T-helper 17 cell (primary cell): ENCODE data around the gene PPOX. TPM values are rescaled to one million over a fixed set of nuclear protein-coding genes. Genes with fewer than 3 reads are reported as not detected.
A peak's percentile ranks its signal among the peaks of the same experiment; 100 is the strongest.

Source experiments
- ATAC-seq: fragments of 150-1000 bp; cut with Tn5 transposase; 2 replicates; pipeline ENCODE4 v1.10.0; 2021; ENCODE audit warnings: mild to moderate bottlenecking, moderate library complexity
- DNase-seq, 3 donors: peaks; one replicate each; pipeline versions ENCODE4 v3.0.0 to v3.0.0-alpha.2; 2020 to 2021
- H3K9me3 ChIP-seq: one replicate; pipeline ENCODE4 v1.7.0; 2013; ENCODE audit warnings: low read length, mild to moderate bottlenecking; ENCODE audit not compliant: control insufficient read depth, poor library complexity, severe bottlenecking
- H3K27ac Mint-ChIP-seq: one replicate; pipeline ENCODE4 v1.8.0; 2022; ENCODE audit warnings: mild to moderate bottlenecking, moderate library complexity, mixed read lengths
- H3K27me3 Mint-ChIP-seq: one replicate; pipeline ENCODE4 v1.8.0; 2022; ENCODE audit warnings: mixed read lengths
- H3K36me3 Mint-ChIP-seq: one replicate; pipeline ENCODE4 v1.8.0; 2022; ENCODE audit warnings: low read depth, mixed read lengths
- H3K4me1 Mint-ChIP-seq: one replicate; pipeline ENCODE4 v1.8.0; 2022; ENCODE audit warnings: mild to moderate bottlenecking, mixed read lengths
- H3K4me3 Mint-ChIP-seq: one replicate; pipeline ENCODE4 v1.8.0; 2022; ENCODE audit warnings: mild to moderate bottlenecking, moderate library complexity, mixed read lengths
- total RNA-seq, 4 donors: library from RNA in 2 of 4; stranded (reverse) in 2 of 4; gene quantifications; one replicate each; pipeline ENCODE4 v1.2.3 and lab custom pipeline; 2022 to 2026

The PPOX gene
- total RNA-seq, 2 donors from 2014 or later = 40.4 to 43.7 TPM

DNA sequence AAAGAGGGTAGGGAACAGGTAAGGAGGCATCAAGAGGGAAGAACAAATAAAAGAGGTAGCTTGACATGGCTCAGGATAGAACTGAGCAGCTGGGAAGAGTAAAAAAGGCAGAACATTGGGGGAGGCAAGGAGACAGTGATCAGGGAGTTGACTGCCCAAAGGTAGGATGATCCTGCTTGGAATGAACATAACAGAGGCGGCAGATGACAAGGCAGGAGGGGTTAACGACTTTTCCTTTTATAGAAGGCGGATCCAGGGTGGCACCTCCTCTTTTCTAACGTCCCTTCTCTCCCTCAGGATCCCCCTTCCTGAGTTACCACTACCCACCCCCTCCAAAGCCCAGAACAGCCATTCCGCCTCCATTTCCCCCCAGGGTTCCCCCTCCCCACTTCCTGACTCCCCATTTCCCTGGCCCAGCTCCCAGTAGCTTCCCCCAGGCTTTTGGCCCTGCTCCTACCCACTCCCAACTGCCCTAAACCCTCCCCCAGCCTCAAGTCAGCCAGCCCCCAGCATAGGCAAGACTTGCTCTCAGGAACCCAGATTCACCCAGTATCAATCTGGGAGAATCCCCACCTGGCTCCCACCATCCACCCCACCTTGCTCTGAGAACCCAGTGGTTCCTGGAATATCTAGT, 33.4 kb downstream of the PPOX start:
- no peak for DNase-seq
- peaks cover 31% of the 10 kb centered on the region for H3K4me1 Mint-ChIP-seq

DNA sequence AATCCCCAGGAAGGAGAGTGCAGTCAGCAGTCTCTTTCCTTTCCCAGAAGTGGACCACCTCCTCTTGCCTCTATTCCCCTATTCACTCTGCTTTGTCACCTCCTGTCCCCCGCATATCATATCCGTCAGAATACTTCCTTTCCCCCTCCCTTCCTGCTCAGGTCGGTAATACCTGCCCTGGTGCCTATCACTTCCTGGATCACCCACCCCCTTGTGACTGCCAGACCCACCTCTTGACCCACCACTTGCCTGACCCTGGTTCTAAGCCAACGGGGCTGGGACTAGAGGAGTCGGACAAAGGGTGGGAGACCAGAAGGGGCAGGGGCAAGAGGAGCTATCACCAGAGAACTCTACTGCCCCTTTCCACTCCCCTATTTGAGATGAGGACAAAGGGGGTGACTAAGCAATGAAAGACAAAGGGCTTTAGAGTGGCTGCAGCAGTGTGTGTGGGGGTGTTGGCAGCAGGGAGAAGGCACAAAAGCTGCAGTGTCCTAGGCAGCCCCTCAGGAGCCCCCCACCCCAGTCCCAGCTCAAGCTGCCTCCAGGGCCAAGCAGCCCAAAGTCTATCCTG, 34.3 kb downstream of the PPOX start:
- peaks cover 5% of the 10 kb centered on the region for H3K36me3 Mint-ChIP-seq

More for the DNA sequence above, 33.4 kb downstream of the PPOX start:
- Mint-ChIP-seq H3K36me3 (peaks cover 5% of the 10 kb centered on the region), H3K27ac (peak overlapping the region; percentile 97), H3K27me3 (no peaks in the 10 kb centered on the region), H3K4me3 (peak overlapping the region; percentile 25)
- no peak for ATAC-seq
- H3K9me3 ChIP-seq = no peaks in the 10 kb centered on the region

DNA sequence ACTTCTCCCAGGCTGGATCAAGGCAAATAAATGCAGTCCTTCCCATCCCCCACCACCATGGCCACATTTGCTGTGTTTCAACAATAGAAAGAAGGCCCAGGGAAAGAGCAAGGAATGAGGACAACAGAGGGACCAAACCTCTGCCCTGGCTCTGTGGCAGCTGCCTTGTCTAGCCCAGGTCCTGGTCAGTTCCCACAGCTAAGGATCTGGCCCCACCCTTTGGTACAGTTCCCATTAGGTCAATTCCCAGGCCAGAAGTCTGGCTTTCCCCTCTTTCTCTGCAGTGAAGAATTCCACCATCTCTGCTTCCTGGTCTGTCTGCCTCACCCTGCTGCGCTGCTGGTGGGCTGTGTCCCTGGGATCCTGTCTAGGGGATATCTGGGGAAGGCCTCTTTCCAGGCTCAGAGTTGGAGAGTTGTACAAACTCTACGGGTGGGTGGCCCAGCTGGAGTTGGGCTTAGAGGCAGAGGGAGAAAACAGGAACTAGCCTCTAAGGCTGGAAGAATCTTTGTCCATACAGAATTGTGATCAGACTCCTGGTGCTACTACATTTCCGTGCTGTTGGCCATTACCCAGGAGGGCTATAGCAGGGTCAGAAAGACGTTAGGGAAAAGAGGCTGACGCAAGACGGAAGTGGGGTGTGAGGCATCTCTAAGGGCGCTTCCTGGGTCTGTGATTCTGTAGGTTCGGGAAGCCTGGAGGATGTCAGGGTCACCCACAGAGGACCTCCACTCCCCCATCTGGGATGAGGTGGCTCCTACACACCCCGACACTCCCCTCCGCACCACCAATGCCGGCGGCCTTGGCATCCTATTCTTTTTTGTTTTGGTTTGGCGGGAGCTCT, 35.0 kb downstream of the PPOX start:
- DNase-seq (no peak), ATAC-seq (no peak)
- Mint-ChIP-seq H3K4me1 (peaks cover 40% of the 10 kb centered on the region), H3K27ac (peak overlapping the region; percentile 97), H3K4me3 (peak overlapping the region; percentile 92), H3K27me3 (no peaks in the 10 kb centered on the region), H3K36me3 (peaks cover 5% of the 10 kb centered on the region)
- no peaks in the 10 kb centered on the region for H3K9me3 ChIP-seq

More for the DNA sequence above, 34.3 kb downstream of the PPOX start:
- Mint-ChIP-seq H3K27me3 (no peaks in the 10 kb centered on the region), H3K27ac (peak overlapping the region; percentile 97), H3K4me1 (peaks cover 35% of the 10 kb centered on the region), H3K4me3 (peak overlapping the region; percentile 60)
- DNase-seq (no peak), ATAC-seq (no peak)
- H3K9me3 ChIP-seq = no peaks in the 10 kb centered on the region

DNA sequence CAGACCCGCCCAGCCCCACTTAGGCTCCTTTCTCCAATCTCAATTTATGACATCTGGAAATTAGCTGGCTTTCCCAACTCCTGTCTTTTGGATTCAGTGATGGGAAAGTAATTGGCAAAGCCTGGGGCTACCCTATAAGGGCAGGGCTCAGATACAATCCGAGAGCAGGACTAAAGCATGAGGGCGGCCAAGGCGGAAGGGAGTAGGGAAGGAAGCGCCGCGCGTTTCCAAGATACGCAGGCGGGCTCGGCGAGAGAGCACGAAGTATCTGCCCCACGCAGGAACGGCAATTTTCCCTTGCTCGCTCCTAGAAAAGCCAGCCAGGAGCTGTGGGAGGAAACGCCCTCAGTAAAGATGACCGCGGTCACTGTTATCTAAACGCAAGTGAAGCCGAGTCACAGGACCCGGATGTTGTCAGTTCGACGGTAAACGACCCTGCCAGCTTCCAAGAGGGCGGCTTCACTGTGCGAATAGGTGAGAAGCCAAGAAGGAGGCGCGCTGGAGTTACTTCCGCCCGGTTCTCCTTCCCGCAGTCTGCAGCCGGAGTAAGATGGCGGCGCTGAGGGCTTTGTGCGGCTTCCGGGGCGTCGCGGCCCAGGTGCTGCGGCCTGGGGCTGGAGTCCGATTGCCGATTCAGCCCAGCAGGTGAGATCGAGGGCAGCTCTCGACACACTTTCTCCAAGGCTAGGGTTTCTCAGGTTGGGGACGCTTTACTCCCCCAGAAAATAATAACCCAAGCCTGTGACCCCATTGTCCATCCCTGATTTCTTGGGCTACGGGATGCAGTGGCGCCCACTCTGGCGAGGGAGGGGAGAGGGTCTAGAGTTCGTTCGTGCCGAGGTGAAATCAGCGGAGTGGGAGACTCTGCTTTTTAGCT, 35.8 kb downstream of the PPOX start, which contains the start of gene NDUFS2:
Gene NDUFS2 (plus strand): TSS at position 532 of the 877 bp plus-strand sequence. CDS start 19 bp downstream, at position 551.
- no peaks in the 10 kb centered on the region for H3K27me3 Mint-ChIP-seq
- ATAC-seq = peak; percentile 99

DNA sequence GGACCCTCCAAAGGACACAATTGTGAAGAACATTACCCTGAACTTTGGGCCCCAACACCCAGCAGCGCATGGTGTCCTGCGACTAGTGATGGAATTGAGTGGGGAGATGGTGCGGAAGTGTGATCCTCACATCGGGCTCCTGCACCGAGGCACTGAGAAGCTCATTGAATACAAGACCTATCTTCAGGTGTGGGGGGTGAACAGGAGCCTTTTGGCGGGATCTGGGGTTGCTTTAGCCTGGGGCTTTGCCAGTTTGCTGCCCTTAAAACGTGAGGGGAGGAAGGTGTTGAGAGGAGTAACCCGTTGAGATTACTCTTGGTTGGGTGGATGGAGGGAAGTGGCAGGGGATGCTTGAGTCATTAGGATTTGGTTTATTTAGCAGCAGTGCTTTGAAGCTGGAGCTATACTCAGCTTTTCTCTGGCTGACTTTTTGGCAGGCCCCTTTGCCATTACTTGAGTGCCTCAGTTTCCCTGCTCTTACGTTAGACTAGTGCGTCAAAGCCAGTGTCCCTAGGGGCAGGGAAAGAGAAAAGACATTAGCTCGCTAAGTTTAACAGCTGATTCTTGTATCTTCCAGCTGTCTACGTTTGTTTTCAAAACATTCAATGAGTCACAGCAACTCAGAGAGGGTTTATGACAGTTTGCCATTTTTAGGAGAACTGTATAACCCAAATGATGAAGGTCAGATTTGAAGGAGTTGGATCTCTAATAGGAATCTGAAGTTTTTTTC, 40.4 kb downstream of the PPOX start:
- no peak overlapping the region for H3K4me3 Mint-ChIP-seq
- peaks cover 14% of the 10 kb centered on the region for H3K36me3 Mint-ChIP-seq
- peak overlapping the region; percentile 8 for H3K27ac Mint-ChIP-seq

More for the DNA sequence above, 35.8 kb downstream of the PPOX start, which contains the start of gene NDUFS2:
- Mint-ChIP-seq H3K4me1 (peaks cover 43% of the 10 kb centered on the region), H3K36me3 (peaks cover 5% of the 10 kb centered on the region), H3K27ac (peak within 1 kb of the TSS; percentile 97), H3K4me3 (peak within 1 kb of the TSS; percentile 92)
- H3K9me3 ChIP-seq = no peaks in the 10 kb centered on the region
- DNase-seq = peak; percentile 86 to 90 (median 87)

DNA sequence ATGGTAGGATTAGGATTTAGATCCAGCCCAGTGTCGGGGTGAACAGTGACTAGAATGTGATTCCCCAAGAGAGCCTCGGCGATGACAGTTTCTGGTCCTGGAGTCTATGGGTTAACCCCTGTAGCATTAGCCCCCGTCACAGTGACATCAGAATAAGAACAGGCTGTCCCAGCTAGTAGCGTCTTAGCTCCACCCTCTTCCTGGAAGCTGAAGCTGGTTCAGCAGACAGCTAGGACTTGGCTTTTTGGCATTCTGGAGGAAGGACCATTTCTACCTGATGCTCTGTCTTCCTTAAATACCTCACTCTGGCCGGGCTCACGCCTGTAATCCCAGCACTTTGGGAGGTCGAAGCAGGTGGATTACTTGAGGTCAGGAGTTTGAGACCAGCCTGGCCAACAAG, 40.9 kb downstream of the PPOX start:
- no peaks in the 10 kb centered on the region for H3K9me3 ChIP-seq
- peaks cover 29% of the 10 kb centered on the region for H3K4me1 Mint-ChIP-seq
- H3K27me3 Mint-ChIP-seq = no peaks in the 10 kb centered on the region
- H3K36me3 Mint-ChIP-seq = peaks cover 14% of the 10 kb centered on the region
- no peak overlapping the region for H3K27ac Mint-ChIP-seq
- ATAC-seq (no peak), DNase-seq (no peak)
- no peak overlapping the region for H3K4me3 Mint-ChIP-seq

More for the DNA sequence above, 40.4 kb downstream of the PPOX start:
- Mint-ChIP-seq H3K4me1 (peaks cover 30% of the 10 kb centered on the region), H3K27me3 (no peaks in the 10 kb centered on the region)
- H3K9me3 ChIP-seq = no peaks in the 10 kb centered on the region
- DNase-seq (no peak), ATAC-seq (no peak)

DNA sequence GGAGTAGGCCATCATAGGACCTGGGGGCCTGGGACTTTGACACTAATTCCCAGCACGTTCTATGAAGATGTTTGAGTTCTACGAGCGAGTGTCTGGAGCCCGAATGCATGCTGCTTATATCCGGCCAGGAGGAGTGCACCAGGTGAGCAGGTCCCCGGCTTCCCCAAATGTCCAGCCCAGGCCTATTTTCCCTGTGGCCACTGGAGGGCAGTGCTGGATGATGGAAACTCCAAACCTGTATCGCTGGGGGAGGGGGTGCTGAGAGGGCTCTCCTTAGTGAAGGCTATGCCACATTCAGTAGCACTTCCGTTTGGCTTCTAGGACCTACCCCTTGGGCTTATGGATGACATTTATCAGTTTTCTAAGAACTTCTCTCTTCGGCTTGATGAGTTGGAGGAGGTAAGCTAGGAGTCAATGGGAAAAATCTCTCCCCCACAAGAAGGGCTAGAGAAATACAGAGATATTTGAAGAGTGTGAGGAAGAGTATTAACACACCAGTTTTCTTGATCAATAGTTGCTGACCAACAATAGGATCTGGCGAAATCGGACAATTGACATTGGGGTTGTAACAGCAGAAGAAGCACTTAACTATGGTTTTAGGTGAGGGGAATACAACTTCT, 43.7 kb downstream of the PPOX start:
- Mint-ChIP-seq H3K36me3 (peaks cover 15% of the 10 kb centered on the region), H3K4me1 (peaks cover 24% of the 10 kb centered on the region), H3K27me3 (no peaks in the 10 kb centered on the region), H3K4me3 (no peak overlapping the region), H3K27ac (peak overlapping the region; percentile 85)
- ATAC-seq = peak; percentile 95
- no peaks in the 10 kb centered on the region for H3K9me3 ChIP-seq
- peak; percentile 37 to 51 (median 45) for DNase-seq

DNA sequence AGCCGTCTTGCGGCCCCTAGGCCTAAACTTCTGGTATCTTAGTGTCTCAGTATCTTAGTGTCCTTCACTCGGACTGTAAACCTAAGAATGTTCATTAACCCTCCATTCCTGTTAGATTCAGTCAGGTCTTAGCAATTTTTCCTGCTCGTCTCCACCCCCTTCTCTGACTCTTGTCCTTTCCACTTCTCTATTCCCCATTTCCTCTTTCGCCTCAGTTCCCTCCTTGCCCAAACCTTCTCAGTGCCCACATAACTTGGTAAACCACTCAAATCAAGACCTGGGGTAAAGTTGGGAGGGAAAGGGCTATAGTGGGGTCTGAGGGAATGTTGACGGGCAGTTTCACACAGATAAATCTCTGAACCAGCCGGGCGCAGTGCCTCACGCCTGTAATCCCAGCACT, 48.1 kb downstream of the PPOX start:
- H3K9me3 ChIP-seq = no peaks in the 10 kb centered on the region
- H3K4me3 Mint-ChIP-seq = no peak overlapping the region
- peaks cover 27% of the 10 kb centered on the region for H3K4me1 Mint-ChIP-seq
- H3K27ac Mint-ChIP-seq = peak overlapping the region; percentile 29
- no peaks in the 10 kb centered on the region for H3K27me3 Mint-ChIP-seq
- ATAC-seq (no peak), DNase-seq (no peak)
- H3K36me3 Mint-ChIP-seq = peaks cover 13% of the 10 kb centered on the region

DNA sequence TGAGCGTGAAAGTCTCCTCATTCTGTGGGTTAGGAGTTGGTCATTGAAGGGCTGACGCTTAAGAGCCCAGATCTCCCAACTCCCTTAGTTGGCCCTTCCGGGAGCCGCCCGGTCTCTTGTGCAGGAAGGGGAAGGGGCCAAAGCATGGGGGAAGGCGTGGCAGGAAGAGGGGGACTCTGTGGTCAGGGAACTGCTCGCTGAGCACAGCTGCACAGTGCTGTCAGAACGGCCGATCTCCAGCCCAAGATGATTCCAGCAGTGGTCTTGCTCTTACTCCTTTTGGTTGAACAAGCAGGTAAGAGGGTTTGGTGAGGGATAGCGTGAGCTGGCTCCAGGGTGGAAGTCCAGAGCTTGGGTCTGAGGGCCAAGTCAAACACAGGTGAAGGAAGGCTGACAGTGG, 48.9 kb downstream of the PPOX start, which contains the start of gene FCER1G:
Gene FCER1G (plus strand): TSS at position 220 of the 400 bp plus-strand sequence. CDS start 27 bp downstream, at position 247.
- Mint-ChIP-seq H3K27ac (peak within 1 kb of the TSS; percentile 29), H3K4me1 (peaks cover 20% of the 10 kb centered on the region), H3K4me3 (peak within 1 kb of the TSS; percentile 28), H3K36me3 (peaks cover 6% of the 10 kb centered on the region), H3K27me3 (no peaks in the 10 kb centered on the region)
- no peaks in the 10 kb centered on the region for H3K9me3 ChIP-seq
- DNase-seq (no peak), ATAC-seq (no peak)

DNA sequence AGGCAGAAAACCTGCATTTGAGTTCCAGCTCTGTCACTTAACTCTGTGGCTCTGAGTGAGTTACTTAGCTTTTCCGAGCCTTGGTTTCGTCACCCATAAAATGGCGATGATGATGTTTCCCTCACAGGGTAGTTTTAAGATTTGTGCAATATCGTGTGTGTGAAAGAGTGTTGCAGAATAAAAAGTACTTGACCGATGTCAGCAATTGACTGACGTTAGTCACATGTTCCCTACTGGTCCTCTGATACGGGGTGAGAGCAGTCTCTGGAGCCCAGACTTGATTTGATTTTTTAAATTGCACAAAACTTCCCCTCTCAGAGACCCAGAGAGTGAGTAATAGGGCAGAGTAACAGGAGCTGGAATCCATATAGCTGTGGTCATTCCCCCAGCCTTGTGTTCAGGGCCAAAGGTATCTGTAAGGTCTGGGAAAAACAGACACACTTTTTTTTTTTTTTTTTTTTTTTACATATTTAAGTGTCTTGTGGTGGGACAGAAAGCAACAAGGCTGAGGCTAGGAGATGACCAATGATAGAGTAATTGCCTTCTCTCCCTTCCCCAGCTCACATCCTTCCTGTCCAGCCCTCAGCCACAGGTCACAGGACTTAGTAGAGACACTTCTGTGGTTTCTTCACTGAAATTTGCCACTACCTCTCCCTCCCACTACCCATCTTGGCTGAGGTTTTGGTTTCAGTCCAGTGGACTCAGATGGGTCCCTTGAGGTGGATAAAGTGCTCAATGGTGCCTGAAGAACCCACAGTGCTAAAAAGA, 50.9 kb downstream of the PPOX start:
- ATAC-seq (peak; percentile 54), DNase-seq (no peak)
- H3K4me3 Mint-ChIP-seq = no peak overlapping the region
- H3K4me1 Mint-ChIP-seq = peaks cover 19% of the 10 kb centered on the region
- no peaks in the 10 kb centered on the region for H3K9me3 ChIP-seq
- peaks cover 6% of the 10 kb centered on the region for H3K36me3 Mint-ChIP-seq
- no peaks in the 10 kb centered on the region for H3K27me3 Mint-ChIP-seq
- H3K27ac Mint-ChIP-seq = no peak overlapping the region

DNA sequence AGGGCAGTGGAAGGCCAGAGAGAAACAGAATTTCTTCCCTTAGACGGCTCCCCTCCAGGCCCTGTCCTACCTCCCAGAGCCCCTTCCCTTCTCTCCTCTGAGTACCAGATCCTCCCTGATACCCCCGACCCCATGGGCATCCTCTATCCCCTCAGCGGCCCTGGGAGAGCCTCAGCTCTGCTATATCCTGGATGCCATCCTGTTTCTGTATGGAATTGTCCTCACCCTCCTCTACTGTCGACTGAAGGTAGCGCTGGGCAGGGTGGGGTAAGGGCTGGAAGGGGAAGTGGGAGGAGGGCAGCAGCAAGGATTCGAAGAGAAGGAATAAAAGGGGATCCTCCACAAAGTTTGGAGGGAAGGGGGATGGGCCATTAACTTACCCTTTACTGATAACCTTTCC, 51.6 kb downstream of the PPOX start:
- no peaks in the 10 kb centered on the region for H3K9me3 ChIP-seq
- Mint-ChIP-seq H3K36me3 (peaks cover 6% of the 10 kb centered on the region), H3K27ac (no peak overlapping the region), H3K4me1 (peaks cover 19% of the 10 kb centered on the region), H3K4me3 (no peak overlapping the region), H3K27me3 (no peaks in the 10 kb centered on the region)
- ATAC-seq (peak; percentile 6), DNase-seq (no peak)
